ENCODE measurements around the gene ADCY6. TPM values are rescaled to one million over a fixed set of nuclear protein-coding genes. Genes with fewer than 3 reads are reported as not detected.

The ADCY6 gene
- total RNA-seq, 1 experiment from 2014 or later = 19.0 TPM

DNA sequence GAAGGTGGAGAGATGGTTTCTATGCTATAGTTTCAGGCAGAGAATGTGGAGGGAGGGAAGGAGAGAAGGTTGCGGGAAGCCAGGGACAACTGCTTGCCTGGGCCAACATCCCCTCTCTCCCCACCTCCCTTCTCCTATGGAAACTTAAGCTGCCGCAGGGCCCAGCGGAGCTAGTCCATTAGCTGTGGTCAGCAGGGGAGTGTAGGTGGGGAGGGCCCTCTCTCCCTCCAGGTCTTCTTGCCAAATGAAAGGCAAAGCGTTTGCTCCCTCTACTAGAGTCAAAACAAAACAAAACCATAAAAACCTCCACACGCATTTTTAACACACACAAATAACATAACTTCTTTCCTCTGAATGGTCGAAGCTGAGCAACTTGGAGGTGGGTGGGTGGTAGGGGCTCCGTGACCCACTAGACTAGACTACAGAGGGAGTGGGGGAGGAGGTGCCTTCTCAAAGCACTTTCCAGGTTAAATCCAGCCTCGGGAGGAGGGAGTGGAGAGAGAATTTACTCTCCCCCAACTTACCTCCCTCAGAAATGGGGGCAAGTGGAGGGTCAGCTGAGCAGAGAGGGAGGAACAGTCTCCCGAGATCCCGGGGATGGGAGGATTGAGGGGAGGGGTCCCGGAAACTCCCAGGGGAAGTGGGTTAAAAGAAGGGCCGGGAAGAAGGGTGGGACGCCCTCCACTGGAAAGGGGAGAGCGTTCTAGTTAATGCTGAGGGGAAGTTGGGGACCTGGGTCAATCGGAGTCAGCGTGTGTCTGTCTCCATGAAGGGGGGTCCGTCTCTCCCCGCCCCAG lies 24.8 kb upstream of the ADCY6 start:
- TF ChIP-seq EZH2 (IDR thresholded peaks at IDR 0.05; ENCODE audit: low read length, unreplicated experiment) (no peak), EZH2phosphoT487 (IDR thresholded peaks at IDR 0.05; ENCODE audit: borderline replicate concordance, low read length) (no peak)
- TF ChIP-seq, protein P1, sequence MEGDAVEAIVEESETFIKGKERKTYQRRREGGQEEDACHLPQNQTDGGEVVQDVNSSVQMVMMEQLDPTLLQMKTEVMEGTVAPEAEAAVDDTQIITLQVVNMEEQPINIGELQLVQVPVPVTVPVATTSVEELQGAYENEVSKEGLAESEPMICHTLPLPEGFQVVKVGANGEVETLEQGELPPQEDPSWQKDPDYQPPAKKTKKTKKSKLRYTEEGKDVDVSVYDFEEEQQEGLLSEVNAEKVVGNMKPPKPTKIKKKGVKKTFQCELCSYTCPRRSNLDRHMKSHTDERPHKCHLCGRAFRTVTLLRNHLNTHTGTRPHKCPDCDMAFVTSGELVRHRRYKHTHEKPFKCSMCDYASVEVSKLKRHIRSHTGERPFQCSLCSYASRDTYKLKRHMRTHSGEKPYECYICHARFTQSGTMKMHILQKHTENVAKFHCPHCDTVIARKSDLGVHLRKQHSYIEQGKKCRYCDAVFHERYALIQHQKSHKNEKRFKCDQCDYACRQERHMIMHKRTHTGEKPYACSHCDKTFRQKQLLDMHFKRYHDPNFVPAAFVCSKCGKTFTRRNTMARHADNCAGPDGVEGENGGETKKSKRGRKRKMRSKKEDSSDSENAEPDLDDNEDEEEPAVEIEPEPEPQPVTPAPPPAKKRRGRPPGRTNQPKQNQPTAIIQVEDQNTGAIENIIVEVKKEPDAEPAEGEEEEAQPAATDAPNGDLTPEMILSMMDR (conservative IDR thresholded peaks at IDR 0.05; ENCODE audit: low read depth, low read length) = no peak
- no peaks in the 10 kb centered on the region for H4K20me1 ChIP-seq (ENCODE audit: low read length)
- H2AFZ ChIP-seq (ENCODE audit: low read length) = peak overlapping the region; percentile 97
- H3K9me2 ChIP-seq (replicated peaks; ENCODE audit: low read length) = no peaks in the 10 kb centered on the region
- H3K4me3 ChIP-seq (ENCODE audit: low read length) = peak overlapping the region; percentile 86
- no TSS peak for BruUV-seq (replicated peaks)
- DNase-seq (no peak), ATAC-seq (no peak)
- H3K4me1 ChIP-seq (ENCODE audit: insufficient read depth, low read length) = peaks cover 36% of the 10 kb centered on the region
- H3K79me2 ChIP-seq (ENCODE audit: low read length) = no peaks in the 10 kb centered on the region
- no peaks in the 10 kb centered on the region for H3K36me3 ChIP-seq (ENCODE audit: low read depth, low read length)
- peak overlapping the region; percentile 69; the same call in 1 of the 2 replicates for H3K9ac ChIP-seq (ENCODE audit: low read length)
- H3K27ac ChIP-seq (ENCODE audit: low read length) = no peak overlapping the region
- peak overlapping the region; percentile 95 for H3K4me2 ChIP-seq (ENCODE audit: low read length)
- H3K27me3 ChIP-seq (ENCODE audit: low read length) = no peaks in the 10 kb centered on the region
- POLR2A ChIA-PET (ENCODE audit: unreplicated experiment) = no interaction called here
- no peaks in the 10 kb centered on the region for H3F3A ChIP-seq (ENCODE audit: low read length, unreplicated experiment)
- intact Hi-C loops (cut with micrococcal nuclease) = no loop called here
- CTCF ChIA-PET = interaction anchor here (1.3 kb wide), 1 partner anchor 24 kb away, joined by 5 read pairs; no protein-coding TSS in a partner anchor
- no peaks in the 10 kb centered on the region for H3K9me3 ChIP-seq (ENCODE audit: low read length)

DNA sequence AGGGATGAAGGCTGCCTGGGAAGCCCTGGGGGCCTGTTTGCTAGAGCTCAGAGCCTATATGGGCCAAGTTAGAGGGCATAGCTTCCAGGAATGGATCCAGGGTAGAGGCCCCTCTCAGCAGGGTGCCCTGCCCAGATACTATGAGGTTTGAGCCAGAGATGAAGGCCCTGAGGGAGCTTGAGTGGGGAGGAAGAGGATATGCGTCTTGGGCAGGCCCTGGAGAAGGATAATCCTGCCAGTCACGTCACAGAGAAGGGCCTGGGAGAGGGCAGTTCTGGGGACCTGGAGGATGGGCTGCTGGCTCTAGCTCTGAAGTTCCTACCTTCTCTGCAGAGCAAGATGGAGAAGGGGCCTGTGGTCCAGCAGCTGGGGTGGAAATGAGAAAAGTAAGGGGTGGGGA lies 23.5 kb upstream of the ADCY6 start:
- Histone ChIP-seq H3K79me2 (ENCODE audit: low read length) (no peaks in the 10 kb centered on the region), H3K9me3 (ENCODE audit: low read length) (no peaks in the 10 kb centered on the region), H3K4me2 (ENCODE audit: low read length) (no peak overlapping the region), H3K36me3 (ENCODE audit: low read depth, low read length) (no peaks in the 10 kb centered on the region), H2AFZ (ENCODE audit: low read length) (no peak overlapping the region), H3K4me3 (ENCODE audit: low read length) (no peak overlapping the region), H3K27ac (ENCODE audit: low read length) (no peak overlapping the region), H3K9me2 (replicated peaks; ENCODE audit: low read length) (no peaks in the 10 kb centered on the region), H3K27me3 (ENCODE audit: low read length) (no peaks in the 10 kb centered on the region), H3K9ac (ENCODE audit: low read length) (no peak overlapping the region), H4K20me1 (ENCODE audit: low read length) (no peaks in the 10 kb centered on the region), H3F3A (ENCODE audit: low read length, unreplicated experiment) (no peaks in the 10 kb centered on the region), H3K4me1 (ENCODE audit: insufficient read depth, low read length) (peaks cover 36% of the 10 kb centered on the region)
- ATAC-seq (no peak), DNase-seq (no peak)
- BruUV-seq (replicated peaks) = no TSS peak
- POLR2A ChIA-PET (ENCODE audit: unreplicated experiment) = no interaction called here
- intact Hi-C loops (cut with micrococcal nuclease) = no loop called here
- TF ChIP-seq EZH2phosphoT487 (IDR thresholded peaks at IDR 0.05; ENCODE audit: borderline replicate concordance, low read length) = no peak
- TF ChIP-seq EZH2 (IDR thresholded peaks at IDR 0.05; ENCODE audit: low read length, unreplicated experiment) = no peak
- TF ChIP-seq, protein P1 (conservative IDR thresholded peaks at IDR 0.05; ENCODE audit: low read depth, low read length) = no peak
- CTCF ChIA-PET = no interaction called here

DNA sequence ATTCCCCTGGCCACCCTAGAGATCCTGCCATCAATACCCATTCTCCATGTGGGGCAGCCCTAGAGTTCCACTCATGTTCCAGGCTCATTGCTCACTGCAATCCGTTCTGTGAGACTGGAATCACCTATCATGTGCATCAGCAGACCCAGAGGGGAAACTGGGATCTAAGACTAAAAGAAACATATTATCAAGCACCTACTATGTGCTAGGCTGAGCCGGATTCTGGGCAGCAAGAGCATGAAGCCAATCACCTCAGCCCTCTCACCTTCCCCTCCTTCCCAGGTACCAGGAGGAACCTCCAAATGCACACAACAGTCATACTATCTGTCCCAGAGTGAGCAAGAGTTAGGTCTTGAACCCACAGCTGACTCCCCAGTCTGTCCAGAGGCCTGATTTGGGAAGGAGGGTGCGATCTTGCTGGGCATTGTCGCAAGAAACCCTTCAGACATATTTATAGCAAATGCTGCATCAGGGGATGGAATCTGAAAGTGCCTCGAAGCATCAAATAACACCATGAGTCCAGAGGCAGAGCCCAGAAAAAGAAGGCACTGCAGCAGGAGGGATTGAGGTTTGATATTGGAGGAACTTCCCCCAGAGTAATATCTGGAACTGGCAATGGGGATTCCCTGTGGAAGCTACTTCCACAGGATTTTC lies 22.7 kb upstream of the ADCY6 start:
- Histone ChIP-seq H3K9me3 (ENCODE audit: low read length) (no peaks in the 10 kb centered on the region), H3F3A (ENCODE audit: low read length, unreplicated experiment) (no peaks in the 10 kb centered on the region), H2AFZ (ENCODE audit: low read length) (peak overlapping the region; percentile 37; the same call in 1 of the 2 replicates), H3K4me2 (ENCODE audit: low read length) (peak overlapping the region; percentile 20), H3K9ac (ENCODE audit: low read length) (no peak overlapping the region), H3K4me1 (ENCODE audit: insufficient read depth, low read length) (peaks cover 31% of the 10 kb centered on the region), H3K9me2 (replicated peaks; ENCODE audit: low read length) (no peaks in the 10 kb centered on the region), H3K27ac (ENCODE audit: low read length) (no peak overlapping the region), H3K4me3 (ENCODE audit: low read length) (no peak overlapping the region), H4K20me1 (ENCODE audit: low read length) (no peaks in the 10 kb centered on the region), H3K36me3 (ENCODE audit: low read depth, low read length) (no peaks in the 10 kb centered on the region), H3K79me2 (ENCODE audit: low read length) (no peaks in the 10 kb centered on the region), H3K27me3 (ENCODE audit: low read length) (no peaks in the 10 kb centered on the region)
- no peak for ATAC-seq
- no TSS peak for BruUV-seq (replicated peaks)
- DNase-seq = no peak
- ChIA-PET CTCF (no interaction called here), POLR2A (ENCODE audit: unreplicated experiment) (no interaction called here)
- TF ChIP-seq, protein P1 (conservative IDR thresholded peaks at IDR 0.05; ENCODE audit: low read depth, low read length) = no peak
- TF ChIP-seq EZH2 (IDR thresholded peaks at IDR 0.05; ENCODE audit: low read length, unreplicated experiment) (no peak), EZH2phosphoT487 (IDR thresholded peaks at IDR 0.05; ENCODE audit: borderline replicate concordance, low read length) (no peak)
- intact Hi-C loops (cut with micrococcal nuclease) = no loop called here
